GM23338 (cell line): ENCODE measurements around the gene FTO. TPM values are rescaled to one million over a fixed set of nuclear protein-coding genes. Genes with fewer than 3 reads are reported as not detected.

Experiments used
- ATAC-seq: fragments of 200-7000 bp; cut with Tn5 transposase; 3 replicates; pipeline ENCODE4 v1.9.1; 2020
- DNase-seq: peaks from one replicate; pipeline ENCODE4 v3.0.0-alpha.2; 2015; ENCODE audit warnings: low spot score
- H2AFZ ChIP-seq: fragments of 200-600 bp; sonication (generic); 2 replicates; pipeline ENCODE4 v1.8.0; 2016; ENCODE audit warnings: antibody characterized with exemption, mild to moderate bottlenecking, moderate library complexity
- H3F3A ChIP-seq: fragments of 200-600 bp; sonication (generic); replicated peaks from 2 replicates; pipeline ENCODE4 v1.8.0; 2017; ENCODE audit warnings: antibody characterized with exemption, mixed run types, low read depth
- H3K27ac ChIP-seq: fragments of 200-600 bp; sonication (generic); 2 replicates; pipeline ENCODE4 v1.6.1; 2016; ENCODE audit warnings: low read depth
- H3K27me3 ChIP-seq: fragments of 200-600 bp; sonication (generic); 2 replicates; pipeline ENCODE4 v1.8.0; 2016; ENCODE audit warnings: mild to moderate bottlenecking, mixed run types, moderate library complexity; ENCODE audit not compliant: insufficient read depth
- H3K36me3 ChIP-seq: fragments of 200-600 bp; sonication (generic); 2 replicates; pipeline ENCODE4 v1.8.0; 2016; ENCODE audit warnings: mild to moderate bottlenecking; ENCODE audit not compliant: insufficient read depth
- H3K4me1 ChIP-seq: fragments of 200-600 bp; sonication (generic); 2 replicates; pipeline ENCODE4 v1.8.0; 2016; ENCODE audit warnings: mild to moderate bottlenecking, moderate library complexity; ENCODE audit not compliant: insufficient read depth
- H3K4me2 ChIP-seq: fragments of 200-600 bp; sonication (generic); 2 replicates; pipeline ENCODE4 v1.7.1; 2017; ENCODE audit warnings: mixed run types
- H3K4me3 ChIP-seq: fragments of 200-600 bp; sonication (generic); 2 replicates; pipeline ENCODE4 v1.6.1; 2016; ENCODE audit warnings: mixed run types
- H3K79me2 ChIP-seq: fragments of 200-600 bp; sonication (generic); replicated peaks from 2 replicates; pipeline ENCODE4 v1.8.0; 2017; ENCODE audit warnings: mild to moderate bottlenecking; ENCODE audit not compliant: insufficient read depth
- H3K9me2 ChIP-seq: fragments of 200-600 bp; sonication (generic); 2 replicates; pipeline ENCODE4 v1.8.0; 2017; ENCODE audit not compliant: insufficient read depth
- H4K20me1 ChIP-seq: fragments of 200-600 bp; sonication (generic); replicated peaks from 2 replicates; pipeline ENCODE4 v1.8.0; 2017; ENCODE audit warnings: mild to moderate bottlenecking; ENCODE audit not compliant: insufficient read depth
- H3K27ac Mint-ChIP-seq: 2 replicates; pipeline ENCODE4 v1.8.0; 2020; ENCODE audit warnings: inconsistent platforms, mild to moderate bottlenecking, moderate library complexity, mixed read lengths
- H3K27me3 Mint-ChIP-seq: 3 replicates; pipeline ENCODE4 v1.8.0; 2022; ENCODE audit warnings: low read depth, mild to moderate bottlenecking, moderate library complexity, mixed read lengths, inconsistent platforms; ENCODE audit not compliant: insufficient read depth, poor library complexity
- H3K36me3 Mint-ChIP-seq: 3 replicates; pipeline ENCODE4 v1.8.0; 2021; ENCODE audit warnings: low read depth, mild to moderate bottlenecking, inconsistent platforms, moderate library complexity, mixed read lengths
- H3K4me1 Mint-ChIP-seq: 3 replicates; pipeline ENCODE4 v1.8.0; 2020; ENCODE audit warnings: mild to moderate bottlenecking, inconsistent platforms, mixed read lengths
- H3K4me3 Mint-ChIP-seq: 3 replicates; pipeline ENCODE4 v1.8.0; 2021; ENCODE audit warnings: moderate library complexity, mild to moderate bottlenecking, inconsistent platforms, mixed read lengths
- H3K9me3 Mint-ChIP-seq: 3 replicates; pipeline ENCODE4 v1.8.0; 2020; ENCODE audit warnings: moderate library complexity, mild to moderate bottlenecking, inconsistent platforms, mixed read lengths
- CREB1 ChIP-seq: fragments of 250-450 bp; sonication (Bioruptor Pico); IDR thresholded peaks from 2 replicates; pipeline ENCODE4 v1.5.0; 2020; ENCODE audit warnings: low read depth, mild to moderate bottlenecking, moderate library complexity
- EZH2 ChIP-seq: fragments of 200-600 bp; sonication (generic); IDR thresholded peaks from one replicate; pipeline ENCODE4 v1.8.0; 2017; ENCODE audit warnings: antibody characterized with exemption, mild to moderate bottlenecking, low read depth; ENCODE audit not compliant: unreplicated experiment
- EZH2phosphoT487 ChIP-seq: fragments of 200-600 bp; sonication (generic); IDR thresholded peaks from one replicate; pipeline ENCODE4 v1.8.1; 2018; ENCODE audit warnings: antibody characterized with exemption; ENCODE audit not compliant: unreplicated experiment
- JUNB ChIP-seq: IDR thresholded peaks from one replicate; pipeline ENCODE4 v1.6.1; 2016; ENCODE audit warnings: antibody characterized with exemption; ENCODE audit not compliant: unreplicated experiment
- NANOG ChIP-seq: IDR thresholded peaks from 2 replicates; pipeline ENCODE4 v1.6.1; 2016; ENCODE audit warnings: antibody characterized with exemption, borderline replicate concordance
- POLR2AphosphoS5 ChIP-seq: IDR thresholded peaks from 2 replicates; pipeline ENCODE4 v1.6.1; 2016; ENCODE audit warnings: antibody characterized with exemption, low read depth
- STAT1 ChIP-seq: IDR thresholded peaks from one replicate; pipeline ENCODE4 v1.6.1; 2016; ENCODE audit warnings: antibody characterized with exemption; ENCODE audit not compliant: unreplicated experiment
- ZNF114 ChIP-seq: fragments of 250-450 bp; sonication (Bioruptor Pico); IDR thresholded peaks from 2 replicates; pipeline ENCODE4 v1.5.0; 2020; ENCODE audit warnings: mild to moderate bottlenecking, moderate library complexity
- ZNF331 ChIP-seq: fragments of 250-450 bp; sonication (Bioruptor Pico); IDR thresholded peaks from 2 replicates; pipeline ENCODE4 v1.5.0; 2020; ENCODE audit warnings: low read depth, mild to moderate bottlenecking, moderate library complexity
- polyA plus RNA-seq: library from polyadenylated mRNA; unstranded; fragments of >200 nt; fragmentation: Nextera tagmentation; extraction: Ambion mirVana; gene quantifications from 2 replicates; pipeline ENCODE4 v1.2.1, GENCODE V29; 2016
- total RNA-seq: library from RNA; depleted of rRNA; stranded (reverse); fragments of >200 nt; shearing (Covaris generic); gene quantifications from 2 replicates; pipeline ENCODE4 v1.2.3, GENCODE V29; 2014
- TF ChIP-seq, protein P1 (sequence below), 2 experiments: fragments of 200-600 bp in 1 of 2; sonication (generic) in 1 of 2; conservative IDR thresholded peaks; 2 replicates each; pipeline versions ENCODE4 v1.5.1 to v1.6.1; 2016 to 2017; ENCODE audit warnings: antibody characterized with exemption in 2 of 2, low read depth in 2 of 2, mild to moderate bottlenecking in 2 of 2, moderate library complexity in 1 of 2
- TF ChIP-seq, protein P2 (sequence below): IDR thresholded peaks from one replicate; pipeline ENCODE4 v1.6.1; 2018; ENCODE audit warnings: antibody characterized with exemption; ENCODE audit not compliant: unreplicated experiment
- TF ChIP-seq, protein P3 (sequence below): fragments of 250-450 bp; sonication (Bioruptor Pico); IDR thresholded peaks from 2 replicates; pipeline ENCODE4 v1.5.0; 2020; ENCODE audit warnings: mild to moderate bottlenecking, moderate library complexity
- TF ChIP-seq, protein P4 (sequence below): IDR thresholded peaks from 2 replicates; pipeline ENCODE4 v1.6.1; 2016; ENCODE audit warnings: antibody characterized with exemption

FTO gene
- total and polyA plus RNA-seq, 2 experiments from 2014 or later = 17.7 to 69.6 TPM

DNA sequence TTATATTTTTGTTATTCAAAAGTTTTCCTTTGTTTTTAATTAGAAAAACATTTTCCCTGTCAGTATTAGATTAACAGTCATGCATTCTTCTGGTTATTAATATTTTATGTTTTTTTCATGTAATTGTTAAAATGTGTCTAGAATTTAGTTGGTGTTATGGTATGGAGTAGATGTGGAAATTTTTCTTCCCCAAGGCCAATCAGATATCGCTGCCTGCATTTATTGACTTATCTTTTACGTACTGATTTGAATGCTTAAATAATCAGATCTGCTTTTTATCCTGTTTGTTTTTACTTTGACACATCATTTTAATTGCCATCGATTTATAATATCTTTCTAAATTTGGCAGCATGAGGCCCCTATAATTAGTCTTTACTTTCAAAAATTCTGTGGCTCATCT lies 13.6 kb downstream of the FTO start:
- Histone ChIP-seq H3K27ac (no peak overlapping the region), H3K4me2 (no peak overlapping the region), H3K9me2 (no peaks in the 10 kb centered on the region), H3K79me2 (peaks cover 58% of the 10 kb centered on the region), H3K4me3 (no peak overlapping the region), H3K36me3 (no peaks in the 10 kb centered on the region), H2AFZ (no peak overlapping the region), H3K27me3 (no peaks in the 10 kb centered on the region), H3K4me1 (peaks cover 13% of the 10 kb centered on the region; the same call in 1 of the 2 replicates), H4K20me1 (no peaks in the 10 kb centered on the region), H3F3A (no peaks in the 10 kb centered on the region)
- H3K36me3 Mint-ChIP-seq = no peaks in the 10 kb centered on the region
- H3K4me1 Mint-ChIP-seq = peaks cover 16% of the 10 kb centered on the region
- TF ChIP-seq EZH2phosphoT487 (no peak), POLR2AphosphoS5 (no peak), STAT1 (no peak), ZNF331 (CRISPR knock-in tag) (no peak), CREB1 (no peak), EZH2 (no peak), ZNF114 (CRISPR knock-in tag) (no peak), NANOG (no peak), JUNB (no peak)
- TF ChIP-seq, protein P1, sequence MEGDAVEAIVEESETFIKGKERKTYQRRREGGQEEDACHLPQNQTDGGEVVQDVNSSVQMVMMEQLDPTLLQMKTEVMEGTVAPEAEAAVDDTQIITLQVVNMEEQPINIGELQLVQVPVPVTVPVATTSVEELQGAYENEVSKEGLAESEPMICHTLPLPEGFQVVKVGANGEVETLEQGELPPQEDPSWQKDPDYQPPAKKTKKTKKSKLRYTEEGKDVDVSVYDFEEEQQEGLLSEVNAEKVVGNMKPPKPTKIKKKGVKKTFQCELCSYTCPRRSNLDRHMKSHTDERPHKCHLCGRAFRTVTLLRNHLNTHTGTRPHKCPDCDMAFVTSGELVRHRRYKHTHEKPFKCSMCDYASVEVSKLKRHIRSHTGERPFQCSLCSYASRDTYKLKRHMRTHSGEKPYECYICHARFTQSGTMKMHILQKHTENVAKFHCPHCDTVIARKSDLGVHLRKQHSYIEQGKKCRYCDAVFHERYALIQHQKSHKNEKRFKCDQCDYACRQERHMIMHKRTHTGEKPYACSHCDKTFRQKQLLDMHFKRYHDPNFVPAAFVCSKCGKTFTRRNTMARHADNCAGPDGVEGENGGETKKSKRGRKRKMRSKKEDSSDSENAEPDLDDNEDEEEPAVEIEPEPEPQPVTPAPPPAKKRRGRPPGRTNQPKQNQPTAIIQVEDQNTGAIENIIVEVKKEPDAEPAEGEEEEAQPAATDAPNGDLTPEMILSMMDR (conservative IDR thresholded peaks at IDR 0.05; ENCODE audit: low read depth in 2 of 2) = no peak
- TF ChIP-seq, protein P2, sequence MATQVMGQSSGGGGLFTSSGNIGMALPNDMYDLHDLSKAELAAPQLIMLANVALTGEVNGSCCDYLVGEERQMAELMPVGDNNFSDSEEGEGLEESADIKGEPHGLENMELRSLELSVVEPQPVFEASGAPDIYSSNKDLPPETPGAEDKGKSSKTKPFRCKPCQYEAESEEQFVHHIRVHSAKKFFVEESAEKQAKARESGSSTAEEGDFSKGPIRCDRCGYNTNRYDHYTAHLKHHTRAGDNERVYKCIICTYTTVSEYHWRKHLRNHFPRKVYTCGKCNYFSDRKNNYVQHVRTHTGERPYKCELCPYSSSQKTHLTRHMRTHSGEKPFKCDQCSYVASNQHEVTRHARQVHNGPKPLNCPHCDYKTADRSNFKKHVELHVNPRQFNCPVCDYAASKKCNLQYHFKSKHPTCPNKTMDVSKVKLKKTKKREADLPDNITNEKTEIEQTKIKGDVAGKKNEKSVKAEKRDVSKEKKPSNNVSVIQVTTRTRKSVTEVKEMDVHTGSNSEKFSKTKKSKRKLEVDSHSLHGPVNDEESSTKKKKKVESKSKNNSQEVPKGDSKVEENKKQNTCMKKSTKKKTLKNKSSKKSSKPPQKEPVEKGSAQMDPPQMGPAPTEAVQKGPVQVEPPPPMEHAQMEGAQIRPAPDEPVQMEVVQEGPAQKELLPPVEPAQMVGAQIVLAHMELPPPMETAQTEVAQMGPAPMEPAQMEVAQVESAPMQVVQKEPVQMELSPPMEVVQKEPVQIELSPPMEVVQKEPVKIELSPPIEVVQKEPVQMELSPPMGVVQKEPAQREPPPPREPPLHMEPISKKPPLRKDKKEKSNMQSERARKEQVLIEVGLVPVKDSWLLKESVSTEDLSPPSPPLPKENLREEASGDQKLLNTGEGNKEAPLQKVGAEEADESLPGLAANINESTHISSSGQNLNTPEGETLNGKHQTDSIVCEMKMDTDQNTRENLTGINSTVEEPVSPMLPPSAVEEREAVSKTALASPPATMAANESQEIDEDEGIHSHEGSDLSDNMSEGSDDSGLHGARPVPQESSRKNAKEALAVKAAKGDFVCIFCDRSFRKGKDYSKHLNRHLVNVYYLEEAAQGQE = no peak
- TF ChIP-seq, protein P3, sequence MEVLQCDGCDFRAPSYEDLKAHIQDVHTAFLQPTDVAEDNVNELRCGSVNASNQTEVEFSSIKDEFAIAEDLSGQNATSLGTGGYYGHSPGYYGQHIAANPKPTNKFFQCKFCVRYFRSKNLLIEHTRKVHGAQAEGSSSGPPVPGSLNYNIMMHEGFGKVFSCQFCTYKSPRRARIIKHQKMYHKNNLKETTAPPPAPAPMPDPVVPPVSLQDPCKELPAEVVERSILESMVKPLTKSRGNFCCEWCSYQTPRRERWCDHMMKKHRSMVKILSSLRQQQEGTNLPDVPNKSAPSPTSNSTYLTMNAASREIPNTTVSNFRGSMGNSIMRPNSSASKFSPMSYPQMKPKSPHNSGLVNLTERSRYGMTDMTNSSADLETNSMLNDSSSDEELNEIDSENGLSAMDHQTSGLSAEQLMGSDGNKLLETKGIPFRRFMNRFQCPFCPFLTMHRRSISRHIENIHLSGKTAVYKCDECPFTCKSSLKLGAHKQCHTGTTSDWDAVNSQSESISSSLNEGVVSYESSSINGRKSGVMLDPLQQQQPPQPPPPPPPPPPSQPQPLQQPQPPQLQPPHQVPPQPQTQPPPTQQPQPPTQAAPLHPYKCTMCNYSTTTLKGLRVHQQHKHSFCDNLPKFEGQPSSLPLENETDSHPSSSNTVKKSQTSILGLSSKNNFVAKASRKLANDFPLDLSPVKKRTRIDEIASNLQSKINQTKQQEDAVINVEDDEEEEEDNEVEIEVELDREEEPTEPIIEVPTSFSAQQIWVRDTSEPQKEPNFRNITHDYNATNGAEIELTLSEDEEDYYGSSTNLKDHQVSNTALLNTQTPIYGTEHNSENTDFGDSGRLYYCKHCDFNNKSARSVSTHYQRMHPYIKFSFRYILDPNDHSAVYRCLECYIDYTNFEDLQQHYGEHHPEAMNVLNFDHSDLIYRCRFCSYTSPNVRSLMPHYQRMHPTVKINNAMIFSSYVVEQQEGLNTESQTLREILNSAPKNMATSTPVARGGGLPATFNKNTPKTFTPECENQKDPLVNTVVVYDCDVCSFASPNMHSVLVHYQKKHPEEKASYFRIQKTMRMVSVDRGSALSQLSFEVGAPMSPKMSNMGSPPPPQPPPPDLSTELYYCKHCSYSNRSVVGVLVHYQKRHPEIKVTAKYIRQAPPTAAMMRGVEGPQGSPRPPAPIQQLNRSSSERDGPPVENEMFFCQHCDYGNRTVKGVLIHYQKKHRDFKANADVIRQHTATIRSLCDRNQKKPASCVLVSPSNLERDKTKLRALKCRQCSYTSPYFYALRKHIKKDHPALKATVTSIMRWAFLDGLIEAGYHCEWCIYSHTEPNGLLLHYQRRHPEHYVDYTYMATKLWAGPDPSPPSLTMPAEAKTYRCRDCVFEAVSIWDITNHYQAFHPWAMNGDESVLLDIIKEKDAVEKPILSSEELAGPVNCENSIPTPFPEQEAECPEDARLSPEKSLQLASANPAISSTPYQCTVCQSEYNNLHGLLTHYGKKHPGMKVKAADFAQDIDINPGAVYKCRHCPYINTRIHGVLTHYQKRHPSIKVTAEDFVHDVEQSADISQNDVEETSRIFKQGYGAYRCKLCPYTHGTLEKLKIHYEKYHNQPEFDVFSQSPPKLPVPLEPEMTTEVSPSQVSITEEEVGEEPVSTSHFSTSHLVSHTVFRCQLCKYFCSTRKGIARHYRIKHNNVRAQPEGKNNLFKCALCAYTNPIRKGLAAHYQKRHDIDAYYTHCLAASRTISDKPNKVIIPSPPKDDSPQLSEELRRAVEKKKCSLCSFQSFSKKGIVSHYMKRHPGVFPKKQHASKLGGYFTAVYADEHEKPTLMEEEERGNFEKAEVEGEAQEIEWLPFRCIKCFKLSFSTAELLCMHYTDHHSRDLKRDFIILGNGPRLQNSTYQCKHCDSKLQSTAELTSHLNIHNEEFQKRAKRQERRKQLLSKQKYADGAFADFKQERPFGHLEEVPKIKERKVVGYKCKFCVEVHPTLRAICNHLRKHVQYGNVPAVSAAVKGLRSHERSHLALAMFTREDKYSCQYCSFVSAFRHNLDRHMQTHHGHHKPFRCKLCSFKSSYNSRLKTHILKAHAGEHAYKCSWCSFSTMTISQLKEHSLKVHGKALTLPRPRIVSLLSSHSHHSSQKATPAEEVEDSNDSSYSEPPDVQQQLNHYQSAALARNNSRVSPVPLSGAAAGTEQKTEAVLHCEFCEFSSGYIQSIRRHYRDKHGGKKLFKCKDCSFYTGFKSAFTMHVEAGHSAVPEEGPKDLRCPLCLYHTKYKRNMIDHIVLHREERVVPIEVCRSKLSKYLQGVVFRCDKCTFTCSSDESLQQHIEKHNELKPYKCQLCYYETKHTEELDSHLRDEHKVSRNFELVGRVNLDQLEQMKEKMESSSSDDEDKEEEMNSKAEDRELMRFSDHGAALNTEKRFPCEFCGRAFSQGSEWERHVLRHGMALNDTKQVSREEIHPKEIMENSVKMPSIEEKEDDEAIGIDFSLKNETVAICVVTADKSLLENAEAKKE (CRISPR knock-in tag) = no peak
- TF ChIP-seq, protein P4, sequence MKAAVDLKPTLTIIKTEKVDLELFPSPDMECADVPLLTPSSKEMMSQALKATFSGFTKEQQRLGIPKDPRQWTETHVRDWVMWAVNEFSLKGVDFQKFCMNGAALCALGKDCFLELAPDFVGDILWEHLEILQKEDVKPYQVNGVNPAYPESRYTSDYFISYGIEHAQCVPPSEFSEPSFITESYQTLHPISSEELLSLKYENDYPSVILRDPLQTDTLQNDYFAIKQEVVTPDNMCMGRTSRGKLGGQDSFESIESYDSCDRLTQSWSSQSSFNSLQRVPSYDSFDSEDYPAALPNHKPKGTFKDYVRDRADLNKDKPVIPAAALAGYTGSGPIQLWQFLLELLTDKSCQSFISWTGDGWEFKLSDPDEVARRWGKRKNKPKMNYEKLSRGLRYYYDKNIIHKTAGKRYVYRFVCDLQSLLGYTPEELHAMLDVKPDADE = no peak
- DNase-seq (no peak), ATAC-seq (no peak)
- H3K27ac Mint-ChIP-seq = no peak overlapping the region
- H3K9me3 Mint-ChIP-seq = no peaks in the 10 kb centered on the region
- no peak overlapping the region for H3K4me3 Mint-ChIP-seq
- H3K27me3 Mint-ChIP-seq = no peaks in the 10 kb centered on the region
